Liver (tissue), 9 donors: ENCODE data around the gene ZNF273. TPM values are rescaled to one million over a fixed set of nuclear protein-coding genes. Genes with fewer than 3 reads are reported as not detected.

Source experiments
- DNase-seq: peaks from one replicate; pipeline ENCODE4 v3.0.0-alpha.2; 2017; ENCODE audit warnings: low spot score
- H3K27ac ChIP-seq, 2 donors: one replicate each; pipeline ENCODE4 v1.7.0; 2013; ENCODE audit warnings: inconsistent platforms in 2 of 2, low read length in 2 of 2, control low read depth in 1 of 2, low read depth in 1 of 2, mild to moderate bottlenecking in 1 of 2
- H3K27me3 ChIP-seq, 4 donors: one replicate each; pipeline versions ENCODE4 v1.6.1 to v1.7.0; 2013; ENCODE audit warnings: low read length in 3 of 4, inconsistent platforms in 1 of 4, mild to moderate bottlenecking in 1 of 4, moderate library complexity in 1 of 4; ENCODE audit not compliant: control insufficient read depth in 4 of 4, insufficient read depth in 4 of 4
- H3K36me3 ChIP-seq, 4 donors: one replicate each; pipeline versions ENCODE4 v1.6.1 to v1.7.0; 2013; ENCODE audit warnings: low read length in 3 of 4, mild to moderate bottlenecking in 3 of 4, low read depth in 1 of 4, moderate library complexity in 1 of 4; ENCODE audit not compliant: control insufficient read depth in 4 of 4, insufficient read depth in 3 of 4
- H3K4me1 ChIP-seq, 4 donors: one replicate each; pipeline versions ENCODE4 v1.6.1 to v1.7.0; 2013; ENCODE audit warnings: low read length in 3 of 4, mild to moderate bottlenecking in 3 of 4, moderate library complexity in 1 of 4; ENCODE audit not compliant: control insufficient read depth in 4 of 4, insufficient read depth in 4 of 4
- H3K4me3 ChIP-seq, 3 donors: one replicate each; pipeline versions ENCODE4 v1.6.1 to v1.7.0; 2013; ENCODE audit warnings: low read length in 3 of 3, control low read depth in 1 of 3, low read depth in 1 of 3, mild to moderate bottlenecking in 1 of 3
- H3K9ac ChIP-seq, 2 donors: one replicate each; pipeline ENCODE4 v1.7.0; 2013; ENCODE audit warnings: low read length in 2 of 2, mild to moderate bottlenecking in 2 of 2, moderate library complexity in 2 of 2, control low read depth in 1 of 2, low read depth in 1 of 2
- H3K9me3 ChIP-seq, 4 donors: one replicate each; pipeline versions ENCODE4 v1.6.1 to v1.7.0; 2013; ENCODE audit warnings: low read length in 3 of 4; ENCODE audit not compliant: control insufficient read depth in 4 of 4
- ATF3 ChIP-seq: IDR thresholded peaks from 2 replicates; pipeline ENCODE4 v1.6.1; 2016; ENCODE audit warnings: antibody characterized with exemption
- CTCF ChIP-seq: fragments of 150-350 bp; IDR thresholded peaks from 2 replicates; pipeline ENCODE4 v1.5.1; 2017; ENCODE audit warnings: improper control_type of control experiment, low read depth, low read length; ENCODE audit not compliant: missing input control
- EGR1 ChIP-seq, 2 donors: IDR thresholded peaks; 2 replicates each; pipeline ENCODE4 v1.6.1; 2016 to 2018; ENCODE audit warnings: antibody characterized with exemption in 2 of 2, low read depth in 2 of 2
- FOXA1 ChIP-seq: IDR thresholded peaks from 2 replicates; pipeline ENCODE4 v1.6.1; 2016; ENCODE audit warnings: antibody characterized with exemption
- FOXA2 ChIP-seq: IDR thresholded peaks from 2 replicates; pipeline ENCODE4 v1.6.1; 2016; ENCODE audit warnings: antibody characterized with exemption
- GABPA ChIP-seq, 2 donors: IDR thresholded peaks in 1 of 2; conservative IDR thresholded peaks in 1 of 2; 2 replicates each; pipeline ENCODE4 v1.6.1; 2016; ENCODE audit warnings: antibody characterized with exemption in 2 of 2, mild to moderate bottlenecking in 1 of 2, moderate library complexity in 1 of 2
- HNF4A ChIP-seq, 2 donors: conservative IDR thresholded peaks; 2 replicates each; pipeline ENCODE4 v1.6.1; 2016; ENCODE audit warnings: antibody characterized with exemption in 2 of 2, mild to moderate bottlenecking in 2 of 2
- HNF4G ChIP-seq: IDR thresholded peaks from 2 replicates; pipeline ENCODE4 v1.6.1; 2016; ENCODE audit warnings: antibody characterized with exemption
- NR2F2 ChIP-seq: IDR thresholded peaks from 2 replicates; pipeline ENCODE4 v1.6.1; 2016; ENCODE audit warnings: antibody characterized with exemption
- REST ChIP-seq: IDR thresholded peaks from 2 replicates; pipeline ENCODE4 v1.6.1; 2016; ENCODE audit warnings: antibody characterized with exemption, mild to moderate bottlenecking
- SP1 ChIP-seq: IDR thresholded peaks from 2 replicates; pipeline ENCODE4 v1.6.1; 2018; ENCODE audit warnings: antibody characterized with exemption, mild to moderate bottlenecking
- YY1 ChIP-seq: IDR thresholded peaks from 2 replicates; pipeline ENCODE4 v1.6.1; 2016; ENCODE audit warnings: antibody characterized with exemption, mild to moderate bottlenecking
- WGBS: extraction: QIAGEN DNeasy Blood & Tissue Kit; methylation state at CpG from one replicate; pipeline ENCODE4 v1.1.7; 2013; 5-methylcytosine and 5-hydroxymethylcytosine counted together
- polyA plus RNA-seq, 2 donors: library from polyadenylated mRNA; stranded (reverse) in 1 of 2; unstranded in 1 of 2; fragments of 200-250 nt in 1 of 2; fragments of >200 nt in 1 of 2; fragmentation: Nextera tagmentation in 1 of 2; extraction: Ambion mirVana in 1 of 2; gene quantifications; one replicate each; pipeline versions ENCODE4 v1.2.1 to v1.2.3, GENCODE V29; 2013 to 2015
- total RNA-seq, 2 donors: library from RNA; depleted of rRNA; stranded (reverse); fragments of >200 nt; gene quantifications; one replicate each; pipeline ENCODE4 v1.2.3, GENCODE V29; 2014
- TF ChIP-seq, protein P1 (sequence below): IDR thresholded peaks from 2 replicates; pipeline ENCODE4 v1.6.1; 2016; ENCODE audit warnings: antibody characterized with exemption
- donor health status: healthy.
- donor health status: healthy.
- donor health status: healthy.
- donor health status: healthy.
- donor health status: healthy.

ZNF273 gene
- total and polyA plus RNA-seq, 4 donors: 0.43 to 14.9 (median 0.73) TPM

GRCh38 chr7:64877714-64878610 lies 25.1 kb upstream of the ZNF273 start (continued):
- TF ChIP-seq CTCF (no peak), FOXA2 (no peak)

- H3K9me3 ChIP-seq: peaks cover 6 to 16% (median 11%) of the 10 kb centered on the region in 4 donors
- DNase-seq: no peak
- 74% methylated on average over 5 of the region's 5 CpGs for WGBS
- H3K9ac ChIP-seq: no peak overlapping the region
- H3K36me3 ChIP-seq: no peaks in the 10 kb centered on the region
- no peak overlapping the region for H3K4me3 ChIP-seq
- no peaks in the 10 kb centered on the region for H3K4me1 ChIP-seq
- H3K27me3 ChIP-seq: peaks cover 0 to 2% (median 0%) of the 10 kb centered on the region in 4 donors
- H3K27ac ChIP-seq: no peak overlapping the region
- no peak for TF ChIP-seq CTCF
Observed at GRCh38 chr7:64878684-64879083, 24.4 kb upstream of the ZNF273 start.

- WGBS: 70% methylated on average over 9 of the region's 9 CpGs
- DNase-seq: peak; percentile 17
- TF ChIP-seq ATF3: no peak
- no peak for TF ChIP-seq REST
- no peak for TF ChIP-seq HNF4G
- TF ChIP-seq NR2F2: no peak
- no peak for TF ChIP-seq YY1
- no peak for TF ChIP-seq EGR1 (IDR thresholded peaks at IDR 0.05; ENCODE audit: low read depth in 2 of 2)
- no peak for TF ChIP-seq SP1
- TF ChIP-seq HNF4A (conservative IDR thresholded peaks at IDR 0.05): no peak
- no peak for TF ChIP-seq CTCF
- TF ChIP-seq FOXA1: no peak
- no peak for TF ChIP-seq FOXA2
- TF ChIP-seq, protein P1, sequence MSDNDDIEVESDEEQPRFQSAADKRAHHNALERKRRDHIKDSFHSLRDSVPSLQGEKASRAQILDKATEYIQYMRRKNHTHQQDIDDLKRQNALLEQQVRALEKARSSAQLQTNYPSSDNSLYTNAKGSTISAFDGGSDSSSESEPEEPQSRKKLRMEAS: no peak
- TF ChIP-seq GABPA (IDR thresholded peaks at IDR 0.05 in 1 of 2, conservative IDR thresholded peaks at IDR 0.05 in 1 of 2): no peak
- Histone ChIP-seq H3K27me3 (peaks cover 0 to 2% (median 0%) of the 10 kb centered on the region in 4 donors), H3K9me3 (peaks cover 6 to 18% (median 14%) of the 10 kb centered on the region in 4 donors), H3K27ac (no peak overlapping the region), H3K4me1 (no peaks in the 10 kb centered on the region), H3K4me3 (no peak overlapping the region), H3K36me3 (no peaks in the 10 kb centered on the region), H3K9ac (no peak overlapping the region)
Observed at GRCh38 chr7:64879086-64879730, 23.9 kb upstream of the ZNF273 start.
